ENCODE data around the gene LPIN1. TPM values are rescaled to one million over a fixed set of nuclear protein-coding genes. Genes with fewer than 3 reads are reported as not detected.

Gene LPIN1
- total and polyA plus RNA-seq, 2 experiments from 2014 or later: 34.5 to 35.3 TPM

- H3K27me3 ChIP-seq: no peaks in the 10 kb centered on the region
- TF ChIP-seq EZH2phosphoT487 (IDR thresholded peaks at IDR 0.05; ENCODE audit: low read depth, severe bottlenecking, unreplicated experiment): no peak
- no peak for TF ChIP-seq EZH2 (IDR thresholded peaks at IDR 0.05; ENCODE audit: borderline replicate concordance)
- WGBS (ENCODE audit: low lambda C conversion rate, missing lambda C conversion rate): 100% methylated on average over 10 of the region's 10 CpGs
- peaks cover 36% of the 10 kb centered on the region for H4K20me1 ChIP-seq (ENCODE audit: insufficient read depth, poor library complexity, severe bottlenecking)
- no peaks in the 10 kb centered on the region for H3K36me3 ChIP-seq (replicated peaks; ENCODE audit: insufficient read depth, low read depth)
- no peak overlapping the region for H3K4me2 ChIP-seq
- H3K4me1 ChIP-seq (ENCODE audit: insufficient read depth): peaks cover 11% of the 10 kb centered on the region
- no peak overlapping the region for H2AFZ ChIP-seq
- H3K9me2 ChIP-seq (replicated peaks; ENCODE audit: insufficient read depth): no peaks in the 10 kb centered on the region
- no peak for DNase-seq (ENCODE audit: low spot score)
- no peak overlapping the region for H3K27ac ChIP-seq
- peaks cover 43% of the 10 kb centered on the region for H3K79me2 ChIP-seq
- no peaks in the 10 kb centered on the region for H3K9me3 ChIP-seq (ENCODE audit: low read depth)
- no peak overlapping the region for H3K4me3 ChIP-seq
Observed at GRCh38 chr2:11764920-11765319, 18.5 kb downstream of the LPIN1 start.

GRCh38 chr2:11765501-11765900 lies 19.1 kb downstream of the LPIN1 start:
- no peak for DNase-seq (ENCODE audit: low spot score)
- Histone ChIP-seq H3K27ac (no peak overlapping the region), H3K79me2 (peaks cover 42% of the 10 kb centered on the region), H3K27me3 (no peaks in the 10 kb centered on the region), H3K4me1 (ENCODE audit: insufficient read depth) (peaks cover 11% of the 10 kb centered on the region), H3K4me2 (no peak overlapping the region), H3K9me3 (ENCODE audit: low read depth) (no peaks in the 10 kb centered on the region), H3K36me3 (replicated peaks; ENCODE audit: insufficient read depth, low read depth) (no peaks in the 10 kb centered on the region), H3K4me3 (no peak overlapping the region), H2AFZ (no peak overlapping the region), H4K20me1 (ENCODE audit: insufficient read depth, poor library complexity, severe bottlenecking) (peaks cover 35% of the 10 kb centered on the region), H3K9me2 (replicated peaks; ENCODE audit: insufficient read depth) (no peaks in the 10 kb centered on the region)
- TF ChIP-seq EZH2phosphoT487 (IDR thresholded peaks at IDR 0.05; ENCODE audit: low read depth, severe bottlenecking, unreplicated experiment): no peak
- TF ChIP-seq CTCF (IDR thresholded peaks at IDR 0.05; ENCODE audit: poor library complexity): no peak
- TF ChIP-seq EZH2 (IDR thresholded peaks at IDR 0.05; ENCODE audit: borderline replicate concordance): no peak
- 90% methylated on average over 13 of the region's 13 CpGs for WGBS (ENCODE audit: low lambda C conversion rate, missing lambda C conversion rate)

GRCh38 chr2:11766016-11766415 lies 19.6 kb downstream of the LPIN1 start:
- Histone ChIP-seq H3K9me2 (replicated peaks; ENCODE audit: insufficient read depth) (no peaks in the 10 kb centered on the region), H3K4me3 (no peak overlapping the region), H3K27ac (no peak overlapping the region), H4K20me1 (ENCODE audit: insufficient read depth, poor library complexity, severe bottlenecking) (peaks cover 30% of the 10 kb centered on the region), H3K27me3 (no peaks in the 10 kb centered on the region), H3K4me2 (no peak overlapping the region), H3K9me3 (ENCODE audit: low read depth) (no peaks in the 10 kb centered on the region), H2AFZ (no peak overlapping the region), H3K79me2 (peaks cover 37% of the 10 kb centered on the region), H3K36me3 (replicated peaks; ENCODE audit: insufficient read depth, low read depth) (no peaks in the 10 kb centered on the region), H3K4me1 (ENCODE audit: insufficient read depth) (peaks cover 11% of the 10 kb centered on the region)
- DNase-seq (ENCODE audit: low spot score): no peak
- no peak for TF ChIP-seq EZH2 (IDR thresholded peaks at IDR 0.05; ENCODE audit: borderline replicate concordance)
- TF ChIP-seq CTCF (IDR thresholded peaks at IDR 0.05; ENCODE audit: poor library complexity): no peak
- TF ChIP-seq EZH2phosphoT487 (IDR thresholded peaks at IDR 0.05; ENCODE audit: low read depth, severe bottlenecking, unreplicated experiment): no peak
- WGBS (ENCODE audit: low lambda C conversion rate, missing lambda C conversion rate): 97% methylated on average over 5 of the region's 5 CpGs

- H3K9me3 ChIP-seq (ENCODE audit: low read depth): no peaks in the 10 kb centered on the region
- 88% methylated on average over 7 of the region's 7 CpGs for WGBS (ENCODE audit: low lambda C conversion rate, missing lambda C conversion rate)
- H2AFZ ChIP-seq: no peak overlapping the region
- H3K27me3 ChIP-seq: no peaks in the 10 kb centered on the region
- H3K27ac ChIP-seq: no peak overlapping the region
- H3K9me2 ChIP-seq (replicated peaks; ENCODE audit: insufficient read depth): no peaks in the 10 kb centered on the region
- H3K36me3 ChIP-seq (replicated peaks; ENCODE audit: insufficient read depth, low read depth): no peaks in the 10 kb centered on the region
- H3K4me2 ChIP-seq: no peak overlapping the region
- peaks cover 14% of the 10 kb centered on the region for H4K20me1 ChIP-seq (ENCODE audit: insufficient read depth, poor library complexity, severe bottlenecking)
- peaks cover 19% of the 10 kb centered on the region for H3K79me2 ChIP-seq
- no peak overlapping the region for H3K4me3 ChIP-seq
- H3K4me1 ChIP-seq (ENCODE audit: insufficient read depth): peaks cover 6% of the 10 kb centered on the region
- no peak for DNase-seq (ENCODE audit: low spot score)
- TF ChIP-seq CTCF (IDR thresholded peaks at IDR 0.05; ENCODE audit: poor library complexity) (no peak), EZH2phosphoT487 (IDR thresholded peaks at IDR 0.05; ENCODE audit: low read depth, severe bottlenecking, unreplicated experiment) (no peak), EZH2 (IDR thresholded peaks at IDR 0.05; ENCODE audit: borderline replicate concordance) (no peak)
Observed at GRCh38 chr2:11767779-11768178, 21.3 kb downstream of the LPIN1 start.
